ENCODE results near the gene ZSWIM1.
"Not testable (repeated sequence)": the region's sequence is repeated elsewhere in the genome, so short reads cannot be mapped to it uniquely, and the experiment has no call there.

Gene ZSWIM1

DNA sequence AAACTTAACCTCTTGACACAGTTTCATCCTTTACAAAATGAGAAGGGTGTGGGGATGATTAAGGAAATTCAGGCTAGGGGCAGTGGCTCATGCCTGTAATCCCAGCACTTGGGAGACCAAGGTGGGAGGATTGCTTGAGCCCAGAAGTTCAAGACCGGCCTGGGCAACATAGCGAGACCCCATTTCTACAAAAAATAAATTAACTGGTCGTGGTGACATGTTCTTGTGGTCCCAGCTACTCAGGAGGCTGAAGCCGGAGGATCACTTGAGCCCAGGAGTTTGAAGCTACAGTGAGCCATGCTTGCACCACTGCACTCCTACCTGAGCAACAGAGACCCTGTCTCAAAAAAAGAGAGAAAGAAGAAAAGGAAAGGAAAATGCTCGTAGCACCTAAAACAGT lies 14.6 kb upstream of the ZSWIM1 start:
- TF ChIP-seq, protein P1, sequence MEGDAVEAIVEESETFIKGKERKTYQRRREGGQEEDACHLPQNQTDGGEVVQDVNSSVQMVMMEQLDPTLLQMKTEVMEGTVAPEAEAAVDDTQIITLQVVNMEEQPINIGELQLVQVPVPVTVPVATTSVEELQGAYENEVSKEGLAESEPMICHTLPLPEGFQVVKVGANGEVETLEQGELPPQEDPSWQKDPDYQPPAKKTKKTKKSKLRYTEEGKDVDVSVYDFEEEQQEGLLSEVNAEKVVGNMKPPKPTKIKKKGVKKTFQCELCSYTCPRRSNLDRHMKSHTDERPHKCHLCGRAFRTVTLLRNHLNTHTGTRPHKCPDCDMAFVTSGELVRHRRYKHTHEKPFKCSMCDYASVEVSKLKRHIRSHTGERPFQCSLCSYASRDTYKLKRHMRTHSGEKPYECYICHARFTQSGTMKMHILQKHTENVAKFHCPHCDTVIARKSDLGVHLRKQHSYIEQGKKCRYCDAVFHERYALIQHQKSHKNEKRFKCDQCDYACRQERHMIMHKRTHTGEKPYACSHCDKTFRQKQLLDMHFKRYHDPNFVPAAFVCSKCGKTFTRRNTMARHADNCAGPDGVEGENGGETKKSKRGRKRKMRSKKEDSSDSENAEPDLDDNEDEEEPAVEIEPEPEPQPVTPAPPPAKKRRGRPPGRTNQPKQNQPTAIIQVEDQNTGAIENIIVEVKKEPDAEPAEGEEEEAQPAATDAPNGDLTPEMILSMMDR (IDR thresholded peaks at IDR 0.05): no peak
- TF ChIP-seq ZFX (IDR thresholded peaks at IDR 0.05; ENCODE audit: borderline replicate concordance): no peak
- no peak overlapping the region for H3K27ac ChIP-seq

DNA sequence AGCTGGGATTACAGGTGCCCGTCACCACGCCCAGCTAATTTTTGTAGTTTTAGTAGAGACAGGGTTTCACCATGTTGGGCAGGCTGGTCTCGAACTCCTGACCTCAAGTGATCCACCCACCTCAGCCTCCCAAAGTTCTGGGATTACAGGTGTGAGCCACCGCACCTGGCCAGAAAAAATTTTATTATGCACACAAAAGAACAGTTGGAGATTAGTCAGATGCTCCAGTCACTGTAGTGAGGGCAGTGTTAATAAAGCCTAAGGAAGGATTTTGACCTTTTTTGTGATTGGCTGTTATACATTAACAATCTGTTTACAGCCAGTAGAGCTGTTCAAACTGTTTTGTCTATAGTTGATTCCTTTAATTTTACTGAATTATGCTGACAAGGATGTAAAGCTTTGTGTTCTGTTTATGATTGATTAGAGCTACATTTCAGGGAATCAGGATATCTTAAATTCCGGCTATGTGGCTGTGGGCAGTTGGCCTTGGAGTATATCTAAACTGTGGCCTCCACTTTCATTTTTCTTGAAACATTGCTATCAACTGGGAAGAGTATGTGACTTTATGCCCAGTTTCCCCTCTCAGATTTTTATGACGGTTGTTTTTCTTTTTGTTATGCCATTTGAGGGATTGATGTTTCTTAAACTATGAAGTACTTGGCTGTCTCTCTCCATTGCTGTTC lies 13.8 kb upstream of the ZSWIM1 start:
- H3K27ac ChIP-seq: no peak overlapping the region

GRCh38 chr20:45867819-45868176 lies 13.2 kb upstream of the ZSWIM1 start:
- TF ChIP-seq ZFX (IDR thresholded peaks at IDR 0.05; ENCODE audit: borderline replicate concordance): no peak
- TF ChIP-seq, protein P1 (IDR thresholded peaks at IDR 0.05): no peak
- H3K27ac ChIP-seq: no peak overlapping the region

More for the DNA sequence above, 13.8 kb upstream of the ZSWIM1 start:
- TF ChIP-seq, protein P1 (IDR thresholded peaks at IDR 0.05): no peak
- no peak for TF ChIP-seq ZFX (IDR thresholded peaks at IDR 0.05; ENCODE audit: borderline replicate concordance)

- TF ChIP-seq, protein P1 (IDR thresholded peaks at IDR 0.05): no peak
- no peak for TF ChIP-seq ZFX (IDR thresholded peaks at IDR 0.05; ENCODE audit: borderline replicate concordance)
- H3K27ac ChIP-seq: no peak overlapping the region
These were observed 8.4 kb upstream of the ZSWIM1 start for GRCh38 chr20:45872626-45873025.

DNA sequence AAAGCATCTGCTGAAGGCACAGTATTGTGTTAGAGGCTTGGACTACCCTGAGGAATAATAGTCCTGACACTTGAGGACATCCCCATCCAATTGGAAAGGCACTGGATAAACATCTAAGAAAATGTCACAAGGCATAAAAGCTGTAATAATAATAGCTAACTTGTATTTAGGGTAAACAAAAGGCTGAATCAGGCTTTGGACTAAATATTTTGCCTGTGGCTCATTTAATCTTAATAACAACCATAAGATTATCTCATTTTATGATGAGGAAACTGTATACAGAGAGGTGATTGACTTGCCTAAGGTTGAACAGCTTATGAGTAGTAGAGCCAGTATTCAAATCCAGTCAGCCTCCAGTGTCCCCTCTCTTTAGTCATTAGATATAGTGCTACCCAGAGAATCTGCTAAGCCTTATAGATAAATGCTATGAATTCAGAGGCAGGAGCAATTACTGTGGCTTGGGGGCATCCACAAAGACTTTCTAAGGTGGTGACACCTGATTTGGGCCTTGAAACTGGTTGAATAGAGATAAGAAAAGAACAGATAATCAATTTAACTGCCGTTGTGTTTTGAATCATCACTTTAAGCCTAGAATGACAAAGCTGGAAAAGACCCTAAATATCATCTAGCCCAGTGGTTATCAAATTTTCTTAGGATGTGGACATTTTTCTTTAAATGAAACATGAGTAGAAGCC lies 7.5 kb upstream of the ZSWIM1 start:
- no peak overlapping the region for H3K27ac ChIP-seq
- TF ChIP-seq, protein P1 (IDR thresholded peaks at IDR 0.05): no peak

GRCh38 chr20:45874104-45874481 lies 6.9 kb upstream of the ZSWIM1 start:
- H3K27ac ChIP-seq: not testable (repeated sequence)

DNA sequence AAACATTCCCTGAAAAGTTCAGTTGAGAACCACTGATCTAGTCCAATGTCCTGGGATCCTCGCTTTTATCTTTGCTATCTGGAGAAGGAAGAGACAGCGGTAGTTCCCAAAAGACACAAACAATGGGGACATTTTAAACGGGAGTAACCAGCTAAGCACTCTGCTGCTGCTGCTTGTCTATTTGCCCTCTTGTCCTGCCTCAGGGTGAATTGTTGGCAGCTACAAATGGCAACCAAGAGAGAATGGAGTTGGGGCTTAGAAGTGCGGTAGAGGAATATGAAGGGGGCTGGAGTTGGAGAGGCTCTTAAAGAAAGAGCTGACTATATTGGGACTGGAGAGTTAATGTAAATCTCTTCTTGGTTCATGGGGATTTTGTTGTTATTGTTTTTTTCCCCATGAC lies 6.5 kb upstream of the ZSWIM1 start:
- no peak overlapping the region for H3K27ac ChIP-seq
- TF ChIP-seq ZFX (IDR thresholded peaks at IDR 0.05; ENCODE audit: borderline replicate concordance): no peak
- TF ChIP-seq, protein P1 (IDR thresholded peaks at IDR 0.05): no peak
